ENCODE results near the gene TSTD1. TPM values are rescaled to one million over a fixed set of nuclear protein-coding genes. Genes with fewer than 3 reads are reported as not detected.

The TSTD1 gene
- total and polyA plus RNA-seq, 2 experiments from 2014 or later = 36.3 to 102 TPM

DNA sequence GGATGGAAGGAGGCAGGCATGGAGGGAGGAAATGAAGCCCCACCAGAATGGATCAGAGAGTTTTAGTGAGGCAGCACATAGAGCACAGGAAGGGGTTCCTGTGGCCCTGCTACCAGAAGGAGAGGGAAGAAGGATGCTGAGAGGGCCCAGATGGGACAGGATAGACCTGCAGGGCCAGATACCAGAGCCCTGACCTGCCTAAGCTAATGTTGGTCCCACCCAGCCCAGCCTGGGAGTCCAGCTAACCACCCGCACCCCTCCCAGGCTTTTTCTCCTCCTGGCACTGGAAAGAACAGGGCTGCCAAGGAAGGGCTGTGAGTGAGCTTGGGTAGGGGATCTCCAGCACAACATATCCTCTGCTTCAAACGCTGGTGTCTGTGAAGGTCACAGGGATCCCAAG lies 43.7 kb upstream of the TSTD1 start:
- no peak overlapping the region for H3K4me2 ChIP-seq
- peaks cover 35% of the 10 kb centered on the region for H3K4me1 ChIP-seq (ENCODE audit: insufficient read depth)

DNA sequence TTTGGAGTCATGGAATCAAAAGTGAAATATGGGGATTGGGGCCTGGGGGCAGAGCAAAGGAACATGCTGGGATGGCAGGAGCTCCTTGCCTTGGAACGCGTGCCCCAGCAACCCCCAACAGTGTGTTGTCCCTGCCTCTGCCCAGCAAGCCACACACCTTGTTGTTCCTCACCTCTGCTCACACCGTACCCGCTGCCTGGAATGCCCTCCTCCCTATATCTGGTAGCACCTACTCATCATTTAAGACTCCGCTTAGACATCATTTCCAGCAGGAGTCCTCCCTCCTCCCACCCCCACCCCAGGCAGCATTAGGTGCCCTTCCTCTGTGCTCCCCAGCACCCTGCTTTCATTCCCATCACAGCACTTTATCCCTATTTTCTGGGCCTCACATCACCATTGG lies 42.8 kb upstream of the TSTD1 start:
- Histone ChIP-seq H3K36me3 (replicated peaks; ENCODE audit: insufficient read depth, low read depth) (no peaks in the 10 kb centered on the region), H3K9me3 (ENCODE audit: low read depth) (no peaks in the 10 kb centered on the region), H3K27me3 (no peaks in the 10 kb centered on the region), H3K4me3 (no peak overlapping the region), H3K4me2 (no peak overlapping the region), H3K27ac (no peak overlapping the region), H4K20me1 (ENCODE audit: insufficient read depth, poor library complexity, severe bottlenecking) (no peaks in the 10 kb centered on the region), H3K79me2 (peaks cover 2% of the 10 kb centered on the region), H3K4me1 (ENCODE audit: insufficient read depth) (peaks cover 35% of the 10 kb centered on the region), H3K9me2 (replicated peaks; ENCODE audit: insufficient read depth) (no peaks in the 10 kb centered on the region), H2AFZ (no peak overlapping the region)
- TF ChIP-seq EZH2 (IDR thresholded peaks at IDR 0.05; ENCODE audit: borderline replicate concordance) (no peak), EZH2phosphoT487 (IDR thresholded peaks at IDR 0.05; ENCODE audit: low read depth, severe bottlenecking, unreplicated experiment) (no peak)
- TF ChIP-seq, protein P1, sequence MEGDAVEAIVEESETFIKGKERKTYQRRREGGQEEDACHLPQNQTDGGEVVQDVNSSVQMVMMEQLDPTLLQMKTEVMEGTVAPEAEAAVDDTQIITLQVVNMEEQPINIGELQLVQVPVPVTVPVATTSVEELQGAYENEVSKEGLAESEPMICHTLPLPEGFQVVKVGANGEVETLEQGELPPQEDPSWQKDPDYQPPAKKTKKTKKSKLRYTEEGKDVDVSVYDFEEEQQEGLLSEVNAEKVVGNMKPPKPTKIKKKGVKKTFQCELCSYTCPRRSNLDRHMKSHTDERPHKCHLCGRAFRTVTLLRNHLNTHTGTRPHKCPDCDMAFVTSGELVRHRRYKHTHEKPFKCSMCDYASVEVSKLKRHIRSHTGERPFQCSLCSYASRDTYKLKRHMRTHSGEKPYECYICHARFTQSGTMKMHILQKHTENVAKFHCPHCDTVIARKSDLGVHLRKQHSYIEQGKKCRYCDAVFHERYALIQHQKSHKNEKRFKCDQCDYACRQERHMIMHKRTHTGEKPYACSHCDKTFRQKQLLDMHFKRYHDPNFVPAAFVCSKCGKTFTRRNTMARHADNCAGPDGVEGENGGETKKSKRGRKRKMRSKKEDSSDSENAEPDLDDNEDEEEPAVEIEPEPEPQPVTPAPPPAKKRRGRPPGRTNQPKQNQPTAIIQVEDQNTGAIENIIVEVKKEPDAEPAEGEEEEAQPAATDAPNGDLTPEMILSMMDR (IDR thresholded peaks at IDR 0.05; ENCODE audit: poor library complexity) = no peak
- no peak for DNase-seq (ENCODE audit: low spot score)
- WGBS (ENCODE audit: low lambda C conversion rate, missing lambda C conversion rate) = 77% methylated on average over 5 of the region's 5 CpGs

More for the DNA sequence above, 43.7 kb upstream of the TSTD1 start:
- Histone ChIP-seq H3K27me3 (no peaks in the 10 kb centered on the region), H3K9me3 (ENCODE audit: low read depth) (no peaks in the 10 kb centered on the region), H3K79me2 (peaks cover 4% of the 10 kb centered on the region), H3K27ac (peak overlapping the region; percentile 99), H2AFZ (no peak overlapping the region), H3K36me3 (replicated peaks; ENCODE audit: insufficient read depth, low read depth) (no peaks in the 10 kb centered on the region), H3K4me3 (no peak overlapping the region), H3K9me2 (replicated peaks; ENCODE audit: insufficient read depth) (no peaks in the 10 kb centered on the region), H4K20me1 (ENCODE audit: insufficient read depth, poor library complexity, severe bottlenecking) (no peaks in the 10 kb centered on the region)
- WGBS (ENCODE audit: low lambda C conversion rate, missing lambda C conversion rate) = 68% methylated on average over 2 of the region's 2 CpGs
- no peak for TF ChIP-seq EZH2 (IDR thresholded peaks at IDR 0.05; ENCODE audit: borderline replicate concordance)
- no peak for DNase-seq (ENCODE audit: low spot score)

DNA sequence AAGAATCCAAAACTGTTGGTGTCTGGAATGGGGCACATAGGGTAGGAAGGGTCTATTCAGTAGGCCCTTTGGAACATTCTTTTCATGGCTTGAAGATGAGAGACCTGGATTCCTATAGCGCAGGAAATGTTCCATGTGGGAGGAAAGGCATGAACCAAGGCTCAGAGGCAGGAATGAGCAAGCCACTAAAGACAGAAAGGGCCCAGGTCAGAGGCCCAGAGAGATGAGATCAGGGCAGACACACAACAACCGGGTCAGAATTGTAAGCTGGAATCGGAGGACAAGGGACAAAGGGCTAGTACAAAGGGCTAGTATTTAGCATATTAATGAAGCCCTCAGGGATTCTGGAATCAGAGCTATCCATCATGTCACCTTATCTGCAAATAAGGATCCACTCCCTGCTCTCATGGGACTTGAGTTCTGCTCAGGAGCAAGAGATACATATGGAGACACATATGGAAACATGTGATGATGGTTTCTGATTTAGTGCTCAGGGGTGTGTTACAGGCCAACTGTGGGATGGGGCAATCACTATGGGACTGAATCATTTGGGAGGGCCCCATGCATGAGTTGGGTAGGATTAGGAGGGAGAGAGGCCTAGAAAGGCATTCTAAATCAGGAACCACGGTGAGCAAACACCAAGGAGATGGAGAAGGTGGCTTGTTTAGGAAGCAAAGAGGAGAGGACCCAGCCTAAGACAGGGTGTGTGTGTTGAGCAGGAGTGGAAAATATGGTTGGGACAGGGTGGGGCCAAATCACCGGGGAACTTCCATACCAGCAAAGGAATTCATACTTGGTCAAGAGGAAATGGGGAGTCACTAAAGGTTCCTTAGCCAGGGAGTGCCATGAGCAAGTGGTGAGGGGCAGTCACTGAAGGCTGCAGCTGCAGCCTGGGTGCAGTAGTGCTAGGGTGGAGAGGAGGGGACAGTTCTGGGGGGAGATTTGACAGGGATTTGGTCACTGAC lies 42.0 kb upstream of the TSTD1 start:
- Histone ChIP-seq H3K27ac (peak overlapping the region; percentile 20), H3K4me1 (ENCODE audit: insufficient read depth) (peaks cover 34% of the 10 kb centered on the region), H3K27me3 (no peaks in the 10 kb centered on the region), H3K9me3 (ENCODE audit: low read depth) (no peaks in the 10 kb centered on the region), H3K9me2 (replicated peaks; ENCODE audit: insufficient read depth) (no peaks in the 10 kb centered on the region), H3K4me3 (no peak overlapping the region), H2AFZ (no peak overlapping the region), H3K79me2 (no peaks in the 10 kb centered on the region), H3K4me2 (no peak overlapping the region), H4K20me1 (ENCODE audit: insufficient read depth, poor library complexity, severe bottlenecking) (no peaks in the 10 kb centered on the region), H3K36me3 (replicated peaks; ENCODE audit: insufficient read depth, low read depth) (no peaks in the 10 kb centered on the region)
- 57% methylated on average over 5 of the region's 5 CpGs for WGBS (ENCODE audit: low lambda C conversion rate, missing lambda C conversion rate)
- TF ChIP-seq EZH2 (IDR thresholded peaks at IDR 0.05; ENCODE audit: borderline replicate concordance) = no peak
- TF ChIP-seq, protein P1 (IDR thresholded peaks at IDR 0.05; ENCODE audit: poor library complexity) = no peak
- no peak for TF ChIP-seq EZH2phosphoT487 (IDR thresholded peaks at IDR 0.05; ENCODE audit: low read depth, severe bottlenecking, unreplicated experiment)
- DNase-seq (ENCODE audit: low spot score) = no peak

DNA sequence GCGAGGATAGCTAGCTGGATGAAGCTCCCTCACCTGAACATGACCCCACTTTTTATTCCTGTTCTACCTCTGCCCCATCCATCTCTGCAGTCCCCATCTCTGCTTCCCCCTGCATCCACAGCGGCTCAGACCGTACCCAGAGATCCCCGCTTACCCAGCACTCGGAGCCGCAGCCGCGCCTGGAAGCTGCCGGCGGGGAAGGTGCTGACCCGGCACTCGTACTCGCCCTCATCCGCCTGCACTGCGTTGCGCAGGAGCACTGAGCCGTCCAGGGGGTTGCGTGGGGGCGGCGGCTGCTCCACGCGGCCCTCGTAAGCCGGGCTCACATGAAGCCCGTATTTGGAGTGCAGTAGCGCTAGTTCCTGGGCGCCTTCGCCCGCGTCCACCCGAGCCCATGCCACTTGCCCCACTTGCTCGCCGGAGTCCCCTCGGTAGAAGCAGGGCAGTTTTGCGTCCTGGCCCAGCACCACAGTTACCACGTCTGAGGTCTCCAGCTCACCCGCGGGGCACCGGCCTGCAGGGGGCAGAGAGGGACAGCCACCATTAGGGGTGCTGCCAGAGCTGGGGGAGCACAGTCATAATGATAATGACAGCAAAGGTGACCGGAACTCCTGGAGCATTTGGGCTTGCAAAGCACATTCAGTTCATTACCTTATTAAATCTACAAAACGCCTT lies 40.8 kb upstream of the TSTD1 start:
- no peak overlapping the region for H3K4me3 ChIP-seq
- H3K9me3 ChIP-seq (ENCODE audit: low read depth) = no peaks in the 10 kb centered on the region
- H3K9me2 ChIP-seq (replicated peaks; ENCODE audit: insufficient read depth) = no peaks in the 10 kb centered on the region
- DNase-seq (ENCODE audit: low spot score) = no peak
- no peaks in the 10 kb centered on the region for H4K20me1 ChIP-seq (ENCODE audit: insufficient read depth, poor library complexity, severe bottlenecking)
- H3K27ac ChIP-seq = no peak overlapping the region
- no peak overlapping the region for H3K4me2 ChIP-seq
- 94% methylated on average over 41 of the region's 41 CpGs for WGBS (ENCODE audit: low lambda C conversion rate, missing lambda C conversion rate)
- no peak overlapping the region for H2AFZ ChIP-seq
- TF ChIP-seq EZH2 (IDR thresholded peaks at IDR 0.05; ENCODE audit: borderline replicate concordance) (no peak), EZH2phosphoT487 (IDR thresholded peaks at IDR 0.05; ENCODE audit: low read depth, severe bottlenecking, unreplicated experiment) (no peak)
- TF ChIP-seq, protein P1 (IDR thresholded peaks at IDR 0.05; ENCODE audit: poor library complexity) = no peak
- no peaks in the 10 kb centered on the region for H3K36me3 ChIP-seq (replicated peaks; ENCODE audit: insufficient read depth, low read depth)
- no peaks in the 10 kb centered on the region for H3K27me3 ChIP-seq
- peaks cover 22% of the 10 kb centered on the region for H3K4me1 ChIP-seq (ENCODE audit: insufficient read depth)
- no peaks in the 10 kb centered on the region for H3K79me2 ChIP-seq

Measured in hepatocyte (in vitro differentiated cells).